GM23248 (cell line): ENCODE measurements around the gene BAHCC1.

Source experiments
- EZH2 ChIP-seq: fragments of 200-600 bp; sonication (generic); IDR thresholded peaks from 2 replicates; pipeline ENCODE4 v1.6.1; 2018; ENCODE audit warnings: antibody characterized with exemption, mild to moderate bottlenecking; ENCODE audit not compliant: insufficient read depth, poor library complexity, severe bottlenecking
- EZH2phosphoT487 ChIP-seq: fragments of 200-600 bp; sonication (generic); IDR thresholded peaks from 2 replicates; pipeline ENCODE4 v1.6.1; 2018; ENCODE audit warnings: antibody characterized with exemption, moderate library complexity, mild to moderate bottlenecking, low read depth; ENCODE audit not compliant: insufficient read depth

- TF ChIP-seq EZH2, result no peak
- TF ChIP-seq EZH2phosphoT487, result no peak
Observed at GRCh38 chr17:81479175-81480071, 84.2 kb downstream of the BAHCC1 start.
